Midbrain (tissue), 1 donor: ENCODE measurements around the gene CERS6.
"Not testable (repeated sequence)": the region's sequence is repeated elsewhere in the genome, so short reads cannot be mapped to it uniquely, and the experiment has no call there.

Source experiments
- DNase-seq: peaks from one replicate; lab custom pipeline; 2025; lab: John Stamatoyannopoulos, UW

The CERS6 gene

DNA sequence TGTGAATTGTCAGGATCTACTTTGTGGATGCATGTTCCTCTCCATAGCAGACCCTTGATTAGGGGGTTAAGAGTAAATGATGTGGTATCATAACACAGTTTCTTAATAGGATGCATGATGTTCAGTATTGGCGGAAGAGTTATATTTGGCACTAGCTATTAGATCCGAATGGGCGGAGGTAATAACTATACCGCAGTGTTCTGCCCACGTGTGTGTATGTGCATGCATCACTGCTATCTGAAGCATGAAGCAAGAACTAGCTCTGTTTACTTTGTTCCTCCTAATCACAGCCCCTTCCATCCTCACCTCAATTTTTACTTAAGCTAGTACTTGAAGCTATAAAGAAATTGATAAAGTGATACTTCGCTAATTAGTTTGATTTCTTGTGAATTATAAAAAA, 186.8 kb downstream of the CERS6 start:
- DNase-seq, result no peak

DNA sequence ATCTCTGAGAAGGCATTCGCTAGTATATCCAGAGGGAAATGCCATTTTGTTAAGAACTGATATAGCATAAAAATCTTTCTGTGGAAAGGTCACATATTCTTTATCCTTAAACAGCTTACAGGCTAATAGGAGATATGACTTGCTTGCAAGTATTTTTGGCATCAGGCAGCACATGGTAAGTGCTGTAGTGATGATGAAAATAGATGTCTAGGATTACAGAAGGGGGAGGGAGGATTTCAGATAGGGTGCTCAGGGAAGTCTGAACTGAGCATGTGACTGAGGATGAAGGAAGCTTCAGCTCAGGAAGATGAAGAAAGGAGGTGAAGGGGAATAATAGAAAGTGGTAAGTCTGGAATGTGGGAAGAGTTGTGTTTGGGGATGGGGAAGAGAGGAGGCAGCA, 187.9 kb downstream of the CERS6 start:
- DNase-seq, result no peak

DNA sequence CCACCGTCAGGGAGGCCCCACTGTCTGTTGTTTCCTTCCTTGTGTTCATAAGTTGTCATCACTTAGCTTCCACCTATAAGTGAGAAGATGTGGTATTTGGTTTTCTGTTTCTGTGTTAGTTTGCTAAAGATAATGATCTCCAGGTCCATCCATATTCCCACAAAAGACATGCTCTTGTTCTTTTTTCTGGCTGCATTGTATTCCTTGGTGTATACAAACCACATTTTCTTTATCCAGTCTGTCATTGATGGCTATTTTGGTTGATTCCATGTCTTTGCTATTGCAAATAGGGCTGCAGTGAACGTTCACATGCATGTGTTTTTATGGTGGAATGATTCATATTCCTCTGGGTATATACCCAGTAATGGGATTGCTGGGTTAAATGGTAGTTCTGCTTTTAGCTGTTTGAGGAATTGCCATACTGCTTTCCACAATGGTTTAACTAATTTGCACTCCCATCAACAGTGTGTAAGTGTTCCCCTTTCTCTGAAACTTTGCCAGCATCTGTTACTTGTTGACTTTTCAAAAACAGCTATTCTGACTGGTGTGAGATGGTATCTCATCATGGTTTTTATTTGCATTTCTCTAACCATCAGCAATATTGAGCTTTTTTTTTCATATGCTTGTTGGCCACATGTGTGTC, 189.7 kb downstream of the CERS6 start:
- DNase-seq, result no peak

DNA sequence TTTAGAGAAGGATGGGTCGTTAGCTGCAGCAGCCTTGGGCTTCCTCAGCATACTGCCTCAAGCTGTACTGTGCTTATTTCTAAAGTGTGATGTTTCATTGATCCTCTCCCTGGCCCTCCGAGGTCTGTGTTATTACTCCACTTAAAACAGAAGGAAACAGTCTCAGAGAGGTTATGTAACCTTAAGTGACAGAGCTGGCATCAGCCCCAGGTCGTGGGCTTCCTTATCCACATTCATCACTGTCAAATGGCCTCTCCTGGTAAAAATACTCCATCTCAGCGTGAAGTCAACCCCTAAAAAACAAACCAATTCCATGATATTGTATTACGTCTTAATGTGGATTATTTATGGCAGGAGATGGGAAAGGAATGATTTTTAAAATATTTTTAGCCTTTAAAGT, 193.0 kb downstream of the CERS6 start:
- DNase-seq, result no peak

DNA sequence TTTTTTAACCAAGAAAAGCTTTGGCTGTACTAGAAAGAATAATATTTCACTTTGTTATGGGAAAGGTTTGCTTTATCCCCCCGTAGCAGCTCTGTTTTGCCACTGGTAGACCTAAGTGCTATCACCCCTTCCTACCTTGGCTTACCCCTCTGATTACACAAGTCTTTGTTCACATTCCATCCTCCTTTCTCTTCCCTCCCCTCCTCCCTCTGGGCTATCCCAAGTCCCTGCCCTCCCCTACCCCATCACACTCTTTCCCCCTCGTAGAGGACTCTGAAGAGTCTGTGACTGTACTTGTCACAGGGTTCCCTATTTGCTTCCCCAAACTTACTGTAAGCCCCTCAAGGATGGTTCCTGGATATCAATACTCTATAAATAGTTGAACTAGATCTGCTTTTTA, 193.5 kb downstream of the CERS6 start:
- no peak for DNase-seq

DNA sequence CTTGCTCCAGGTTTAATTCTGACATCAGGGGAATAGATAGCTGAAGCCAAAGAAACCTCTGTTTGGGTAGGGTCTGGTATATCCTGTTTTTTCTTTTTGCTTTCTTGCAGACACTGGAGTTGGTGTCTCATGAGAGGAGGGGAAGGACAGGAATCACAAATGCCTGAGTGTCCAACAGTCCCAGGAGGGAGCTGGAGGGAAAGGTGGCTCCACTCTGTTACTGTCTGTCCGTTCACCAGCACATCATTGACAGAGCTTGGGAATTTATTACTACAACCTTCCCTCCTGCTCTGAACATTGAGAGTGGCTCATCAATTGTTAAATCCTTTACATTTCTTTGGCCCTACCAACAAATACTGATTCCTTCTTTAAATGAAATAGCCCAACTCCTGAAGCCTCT, 194.1 kb downstream of the CERS6 start:
- no peak for DNase-seq

DNA sequence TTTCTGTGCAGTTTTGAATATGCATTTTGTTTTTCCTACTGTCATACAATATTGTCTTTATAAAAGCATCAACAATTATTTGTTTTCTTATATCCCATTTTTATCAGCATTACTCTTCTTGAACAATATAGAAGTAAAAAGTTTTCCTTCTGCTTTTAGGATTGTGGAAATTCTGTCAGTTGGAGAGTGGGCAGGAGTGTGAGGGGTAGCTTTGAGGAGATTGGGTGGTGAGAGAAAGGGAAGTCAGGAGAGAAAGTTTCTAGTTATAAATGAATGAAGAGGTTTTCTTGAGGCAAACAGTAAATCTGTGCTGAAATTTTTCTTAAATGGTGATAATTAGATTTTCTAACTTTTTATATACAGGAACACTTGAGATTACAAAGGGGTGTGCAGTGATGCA, 194.7 kb downstream of the CERS6 start:
- DNase-seq, result no peak

DNA sequence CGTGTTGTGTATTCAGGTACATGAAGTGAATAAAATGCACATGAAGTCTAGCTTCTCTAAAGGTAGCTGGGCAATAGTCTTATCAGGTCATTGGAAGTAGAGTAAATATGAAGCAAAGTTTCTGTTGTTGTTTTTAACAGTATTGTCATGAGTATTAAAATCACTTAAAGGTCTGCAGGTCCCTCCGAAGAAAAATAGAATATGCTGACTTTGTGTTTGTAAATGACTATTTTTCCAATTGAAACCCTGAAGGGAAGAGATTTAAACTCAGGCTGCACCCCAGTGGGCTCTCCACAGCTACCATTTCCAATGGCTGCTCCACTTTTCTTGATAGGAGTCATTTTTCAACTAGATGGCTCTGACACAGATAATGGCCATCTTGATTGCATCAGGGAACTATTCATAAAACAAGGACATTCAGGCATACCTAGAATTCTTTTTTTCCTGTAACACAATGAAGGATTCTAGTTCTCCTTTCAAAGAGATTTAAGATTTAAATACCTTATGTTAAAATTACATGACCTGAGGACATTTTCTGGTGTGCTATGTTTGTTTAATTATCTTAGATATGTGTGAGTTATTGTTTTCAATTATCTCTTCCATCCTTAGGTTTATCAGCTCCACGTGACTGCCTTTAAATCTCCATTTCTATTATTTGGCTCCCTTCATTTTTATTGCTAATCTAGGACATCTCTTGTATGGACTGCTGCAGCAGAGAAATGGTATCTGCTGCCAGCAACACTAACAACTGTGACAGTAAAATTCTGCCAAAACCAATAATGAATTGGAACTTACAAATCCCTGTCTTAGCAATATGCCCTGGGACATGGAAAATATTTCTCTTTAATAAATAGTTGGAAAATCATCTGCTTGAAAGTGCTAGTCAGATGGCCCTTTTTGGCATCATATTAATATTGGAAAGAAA, 197.2 kb downstream of the CERS6 start:
- DNase-seq, result no peak

DNA sequence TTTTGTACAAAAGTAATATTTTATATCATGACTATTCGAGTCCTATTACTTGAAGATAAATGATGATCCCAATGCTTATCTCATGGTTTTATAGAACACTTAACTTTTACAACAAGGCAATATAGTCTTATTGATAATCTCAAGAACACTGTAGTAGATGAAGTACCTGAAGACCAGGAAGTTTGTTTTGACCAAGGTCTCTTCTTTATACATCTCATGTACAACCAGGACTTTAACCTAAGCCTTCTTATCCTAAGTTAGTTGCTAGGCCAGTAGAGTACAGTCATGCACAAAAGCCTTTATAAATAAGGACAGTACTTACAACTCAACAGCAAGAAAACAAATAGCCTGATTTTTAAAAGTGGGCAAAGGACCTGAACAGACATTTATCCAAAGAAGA, 198.6 kb downstream of the CERS6 start:
- no peak for DNase-seq

DNA sequence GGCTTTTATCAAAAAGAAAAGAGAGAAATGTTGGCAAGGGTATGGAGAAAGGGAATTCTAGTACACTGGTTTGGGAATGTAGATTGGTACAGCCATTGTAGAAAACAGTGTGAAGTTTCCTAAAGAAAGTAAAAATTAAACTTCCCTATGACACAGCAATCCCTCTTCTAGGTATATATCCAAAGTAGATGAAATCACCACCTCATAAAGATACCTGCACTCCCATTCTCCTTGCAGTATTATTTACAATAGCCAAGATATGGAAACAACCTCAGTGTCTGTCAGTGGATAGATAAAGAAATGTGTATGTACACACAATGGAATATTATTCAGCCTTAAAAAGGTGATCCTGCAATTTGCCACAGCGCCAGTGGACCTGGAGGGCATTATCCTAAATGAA, 199.1 kb downstream of the CERS6 start:
- DNase-seq, result no peak

DNA sequence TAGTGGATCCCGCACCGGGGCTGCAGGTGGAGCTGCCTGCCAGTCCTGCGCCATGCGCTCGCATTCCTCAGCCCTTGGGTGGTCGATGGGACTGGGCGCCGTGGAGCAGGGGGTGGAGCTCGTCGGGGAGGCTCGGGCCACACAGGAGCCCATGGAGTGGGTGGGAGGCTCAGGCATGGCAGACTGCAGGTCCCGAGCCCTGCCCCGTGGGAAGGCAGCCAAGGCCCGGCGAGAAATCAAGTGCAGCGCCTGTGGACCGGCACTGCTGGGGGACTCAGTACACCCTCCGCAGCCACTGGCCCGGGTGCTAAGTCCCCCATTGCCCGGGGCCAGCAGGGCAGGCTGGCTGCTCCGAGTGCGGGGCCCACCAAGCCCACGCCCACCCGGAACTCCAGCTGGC, 201.3 kb downstream of the CERS6 start:
- DNase-seq, result not testable (repeated sequence)

DNA sequence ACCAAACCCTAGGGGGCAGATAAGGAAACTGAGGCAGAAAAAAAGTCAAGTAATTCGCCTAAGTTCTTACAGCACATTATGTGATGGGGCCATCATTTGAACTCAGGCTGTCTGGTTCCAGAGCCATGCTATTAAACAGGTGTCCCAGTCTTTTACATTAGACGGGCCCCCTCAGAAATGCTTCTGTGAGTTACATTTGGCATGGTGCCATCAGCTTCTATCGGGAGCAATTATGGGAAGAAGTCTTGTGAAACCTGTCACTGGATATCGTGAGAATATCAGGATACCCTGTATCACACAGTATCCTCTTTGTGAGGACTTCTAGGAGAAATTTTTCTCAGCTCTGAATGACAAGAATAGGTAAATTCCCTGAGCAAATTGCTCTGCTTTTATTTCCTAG, 202.6 kb downstream of the CERS6 start:
- no peak for DNase-seq

DNA sequence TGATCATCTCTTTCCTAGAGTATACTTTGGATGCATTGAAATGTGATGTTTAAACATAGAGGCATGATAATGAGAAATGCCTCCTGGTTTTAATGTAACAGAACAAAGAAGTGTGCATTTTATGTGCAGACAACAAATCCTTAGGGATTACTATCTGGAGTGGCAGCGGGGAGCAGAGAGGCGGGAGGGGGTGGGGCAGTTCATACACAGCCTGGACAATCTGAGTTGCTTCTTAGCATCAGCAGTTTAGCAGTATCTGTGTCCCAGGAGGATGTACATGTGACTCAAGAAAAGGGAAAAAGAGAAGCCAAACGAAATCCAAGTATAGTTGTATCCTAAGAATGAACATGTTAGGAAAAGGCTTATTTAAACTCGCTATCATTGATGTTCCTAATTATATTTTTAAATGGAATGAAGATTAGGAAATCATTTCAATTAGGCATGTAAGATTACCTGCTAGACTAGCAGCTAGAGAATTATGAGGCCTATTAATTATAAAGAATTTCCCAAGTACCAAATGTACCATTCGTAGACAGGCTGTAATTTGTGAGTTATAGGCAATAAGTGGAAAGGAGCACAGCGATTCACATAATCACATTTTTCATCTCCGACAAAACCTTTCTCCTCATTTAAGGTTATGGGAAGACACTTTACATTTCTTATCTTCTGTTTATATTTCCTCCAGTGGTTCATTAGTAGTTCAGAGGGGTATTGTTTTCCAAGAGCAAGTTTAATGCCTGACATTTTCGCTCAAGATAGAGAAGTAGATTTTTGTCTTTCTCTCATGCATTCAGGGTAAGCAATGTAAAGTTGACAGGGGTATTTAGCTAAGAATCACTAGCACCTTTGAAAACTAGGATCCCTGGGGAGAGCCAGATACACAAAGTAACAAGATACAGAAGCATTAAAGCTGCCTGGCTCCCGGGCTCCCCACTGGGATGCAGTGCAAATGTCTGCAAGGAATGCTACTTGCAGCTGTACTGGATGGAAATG, 205.1 kb downstream of the CERS6 start:
- no peak for DNase-seq

DNA sequence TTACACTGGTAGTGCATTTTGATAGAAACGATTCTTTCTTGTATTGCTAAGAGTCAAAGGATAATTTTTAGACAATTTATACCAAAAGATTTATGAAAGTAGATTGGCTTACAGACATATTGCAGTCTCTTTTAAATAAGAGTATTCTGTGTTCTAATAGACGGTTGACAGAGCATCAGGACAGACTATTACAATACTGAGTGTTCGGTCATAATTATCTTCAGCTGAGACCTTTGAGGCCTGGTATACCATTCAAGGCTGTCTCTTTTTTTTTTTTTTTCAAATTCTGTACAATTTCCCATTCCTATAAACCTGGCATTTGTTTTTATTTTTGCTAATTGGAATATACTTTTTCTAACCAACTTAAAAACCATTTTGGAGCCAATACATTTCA, 205.8 kb downstream of the CERS6 start:
- no peak for DNase-seq

DNA sequence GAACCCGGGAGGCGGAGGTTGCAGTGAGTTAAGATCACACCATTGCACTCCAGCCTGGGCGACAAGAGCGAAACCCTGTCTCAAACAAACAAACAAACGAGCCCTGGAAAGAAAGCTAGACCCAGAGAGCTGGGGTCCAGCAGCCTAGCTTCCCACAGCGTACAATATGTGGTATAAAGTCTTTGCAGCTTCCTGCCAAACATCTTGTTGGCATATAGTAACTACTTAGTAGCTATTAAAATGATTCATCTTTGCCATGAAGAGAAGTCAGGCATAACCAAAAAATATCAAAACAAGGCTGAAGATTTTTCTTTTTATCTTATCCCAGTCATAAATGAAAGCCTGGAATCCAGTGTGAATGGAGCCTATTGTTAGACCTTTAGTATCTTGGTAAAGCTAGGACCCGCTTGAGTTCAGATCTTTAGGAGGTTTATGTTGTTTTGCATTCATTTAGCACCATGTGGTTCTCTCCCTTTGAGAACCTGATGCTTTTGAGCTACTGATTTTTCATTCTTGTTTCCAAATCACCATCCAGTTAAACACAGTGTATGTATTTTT, 206.7 kb downstream of the CERS6 start:
- DNase-seq, result no peak

DNA sequence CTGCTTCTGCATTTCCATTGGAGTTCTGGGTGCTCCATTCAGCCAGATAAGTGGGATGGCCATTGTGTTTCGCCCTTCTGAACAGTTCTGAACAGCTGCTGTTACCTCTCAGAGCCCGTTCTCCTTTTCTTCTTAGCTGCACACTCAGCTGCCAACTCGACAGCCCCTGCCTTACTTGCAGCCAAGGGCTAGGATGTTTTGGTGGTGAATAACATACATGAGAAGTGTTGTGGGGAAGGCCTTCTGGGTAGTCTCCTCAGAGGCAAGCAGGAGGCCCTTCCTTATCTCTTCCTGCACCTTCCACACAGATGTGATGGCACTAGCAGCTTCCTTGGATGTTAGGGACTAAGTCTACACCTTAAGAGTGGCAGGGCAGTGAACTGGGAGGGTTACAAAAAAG, 207.9 kb downstream of the CERS6 start:
- no peak for DNase-seq

DNA sequence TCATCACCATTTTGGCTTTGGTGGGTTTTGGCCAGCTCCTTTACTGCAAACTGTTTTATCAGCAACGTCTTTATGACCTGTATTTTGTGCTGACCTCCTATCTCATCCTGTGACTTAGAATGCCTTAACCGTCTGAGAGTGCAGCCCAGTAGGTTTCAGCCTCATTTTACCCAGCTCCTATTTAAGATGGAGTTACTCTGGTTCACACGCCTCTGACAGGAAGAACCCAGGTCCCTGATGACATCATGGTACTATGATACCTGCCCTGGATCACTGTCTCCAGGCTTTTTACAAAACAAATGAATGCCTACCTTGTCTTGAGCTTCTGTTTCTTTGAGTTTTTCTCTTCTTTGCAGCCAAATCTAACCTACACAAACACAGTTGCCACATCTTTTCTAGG, 208.6 kb downstream of the CERS6 start:
- DNase-seq, result not testable (repeated sequence)

DNA sequence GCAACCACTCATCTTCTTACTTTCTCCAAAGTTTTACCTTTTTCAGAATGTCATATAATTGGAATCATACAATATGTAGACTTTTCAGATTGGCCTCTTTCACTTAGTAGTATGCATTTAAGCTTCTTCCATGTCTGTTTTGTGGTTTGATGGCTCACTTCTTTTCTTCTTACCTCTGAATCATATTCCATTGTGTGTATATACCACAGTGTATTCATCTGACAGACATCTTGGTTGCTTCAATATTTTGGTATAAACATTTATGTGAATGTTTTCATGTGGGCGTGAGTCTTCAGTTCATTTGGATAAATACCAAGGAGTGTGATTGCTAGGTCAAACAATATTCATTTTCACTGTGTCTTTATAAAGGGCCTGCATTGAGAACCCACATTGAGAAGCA, 210.3 kb downstream of the CERS6 start:
- DNase-seq, result no peak

DNA sequence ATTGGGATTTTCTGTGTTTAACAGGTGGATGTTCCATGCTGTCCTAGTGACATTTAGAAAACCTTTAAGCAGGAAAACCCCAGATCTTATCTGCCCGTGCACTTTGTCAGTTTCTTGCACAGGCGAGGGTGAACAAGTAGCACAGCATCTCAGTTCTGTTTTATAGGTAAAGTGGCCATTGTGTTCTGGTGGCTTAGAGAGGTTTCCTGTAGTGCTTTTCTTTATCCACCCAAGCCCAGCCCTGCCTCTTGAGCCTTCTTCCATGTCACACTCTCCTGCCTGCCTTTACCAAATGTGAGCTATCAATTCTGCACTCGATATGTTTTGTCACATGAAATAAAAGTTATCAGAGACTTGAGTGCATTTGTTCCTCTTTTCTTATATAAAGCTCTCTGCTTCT, 211.1 kb downstream of the CERS6 start:
- DNase-seq, result no peak

DNA sequence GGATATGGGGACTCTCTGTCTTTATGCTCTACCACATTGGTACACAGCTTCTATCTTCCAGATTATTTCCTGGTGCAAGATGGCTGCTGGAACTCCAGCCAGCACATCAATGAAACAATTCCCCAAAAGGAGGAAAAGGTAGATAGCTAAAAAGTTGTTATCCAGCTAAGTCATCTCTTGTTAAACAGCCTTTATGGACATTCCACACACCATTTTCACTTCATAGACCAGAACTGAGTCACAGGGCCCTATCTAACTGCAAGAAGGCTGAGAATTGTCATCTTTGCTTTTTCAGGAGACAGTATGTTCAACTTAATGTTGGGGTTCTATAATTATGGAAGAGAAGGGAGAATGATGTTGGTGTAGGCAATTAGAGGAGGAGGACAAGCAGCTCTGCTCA, 213.1 kb downstream of the CERS6 start:
- no peak for DNase-seq

DNA sequence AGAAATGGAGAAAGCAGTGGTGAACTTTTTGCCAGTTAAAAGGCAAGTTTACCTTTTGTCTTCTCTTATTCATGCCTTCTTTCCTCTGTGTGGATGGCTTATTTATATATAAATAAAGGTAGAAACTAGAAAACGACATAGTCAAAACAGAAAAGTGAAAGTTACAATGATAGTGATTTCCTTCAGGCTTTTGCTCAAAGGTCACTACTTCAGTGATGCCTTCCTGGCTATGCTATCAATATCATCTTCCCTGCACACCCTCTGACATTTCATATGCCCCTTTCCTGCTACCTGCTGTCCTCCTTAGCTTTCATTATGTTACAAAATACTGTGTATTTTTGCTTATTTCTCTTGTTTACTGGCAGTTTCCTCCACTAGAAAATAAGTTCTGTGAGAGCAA, 214.4 kb downstream of the CERS6 start:
- no peak for DNase-seq

DNA sequence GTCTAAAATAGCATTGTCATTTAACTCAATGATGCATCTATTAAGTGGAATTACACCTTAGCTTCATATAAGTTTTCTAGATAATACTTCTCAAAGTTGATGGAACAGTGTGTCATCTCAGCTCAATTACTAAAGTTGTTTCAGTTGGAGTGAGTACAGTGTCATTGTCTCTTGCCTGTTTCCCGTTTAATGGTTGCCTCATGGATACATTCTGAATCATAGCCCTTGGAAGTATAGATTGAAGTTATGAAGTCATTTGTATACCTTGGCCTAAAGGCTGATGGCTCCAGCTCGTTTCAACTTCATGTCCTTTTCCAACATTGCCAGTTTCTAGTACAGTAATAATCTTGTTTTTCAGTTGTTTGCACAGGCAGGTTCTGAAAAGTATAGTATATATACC, 215.9 kb downstream of the CERS6 start:
- DNase-seq, result no peak
